K562 (cell line): ENCODE results near the gene EFNA2. TPM values are rescaled to one million over a fixed set of nuclear protein-coding genes. Genes with fewer than 3 reads are reported as not detected.

ENCODE experiments used
- DPF2 ChIP-seq: fragments of 450-650 bp; IDR thresholded peaks from 2 replicates; pipeline ENCODE4 v1.6.1; 2016
- EZH2 ChIP-seq: IDR thresholded peaks from 2 replicates; pipeline ENCODE4 v1.6.1; 2012; ENCODE audit warnings: low read depth, mild to moderate bottlenecking, inconsistent platforms, low read length, borderline replicate concordance
- LEF1 ChIP-seq: fragments of 450-650 bp; IDR thresholded peaks from 2 replicates; pipeline ENCODE4 v1.6.1; 2016; ENCODE audit warnings: mild to moderate bottlenecking
- MEIS2 ChIP-seq: fragments of 450-650 bp; IDR thresholded peaks from 2 replicates; pipeline ENCODE4 v1.6.1; 2014; ENCODE audit warnings: mild to moderate bottlenecking; ENCODE audit not compliant: partially characterized antibody
- RBBP5 ChIP-seq: fragments of 200-600 bp; sonication (generic); IDR thresholded peaks from 2 replicates; pipeline ENCODE4 v1.6.1; 2012; ENCODE audit warnings: borderline replicate concordance, mild to moderate bottlenecking, low read length, control low read depth, inconsistent platforms; ENCODE audit not compliant: insufficient read depth, poor library complexity, severe bottlenecking
- XRCC5 ChIP-seq: fragments of 200-400 bp; formaldehyde crosslinking; IDR thresholded peaks from 2 replicates; pipeline ENCODE4 v1.6.1; 2017; ENCODE audit warnings: low read depth, mild to moderate bottlenecking, low read length
- ZBTB40 ChIP-seq, 2 experiments: fragments of 450-650 bp in 1 of 2; sonication (generic) in 1 of 2; formaldehyde crosslinking in 1 of 2; IDR thresholded peaks; 2 replicates each; pipeline versions ENCODE4 v1.7.1 to v1.9.0; 2016 to 2022; ENCODE audit warnings: inconsistent platforms in 1 of 2, mild to moderate bottlenecking in 1 of 2, missing genetic modification reagents in 1 of 2
- ZBTB8A ChIP-seq: fragments of 450-650 bp; IDR thresholded peaks from 2 replicates; pipeline ENCODE4 v1.6.1; 2018; ENCODE audit warnings: mild to moderate bottlenecking, moderate library complexity; ENCODE audit not compliant: partially characterized antibody
- polyA plus RNA-seq, 8 experiments: library from polyadenylated mRNA; depleted of rRNA in 4 of 8; stranded (reverse) in 5 of 8; unstranded in 3 of 8; fragments of >200 nt; fragmentation: Nextera tagmentation in 2 of 8; fragmentation: Illumina TruSeq in 1 of 8; extraction: Ambion mirVana in 2 of 8; extraction: Trizol in 1 of 8; gene quantifications; 2 replicates each; pipeline versions ENCODE4 v1.2.1 to v1.2.3, GENCODE V29; 2011 to 2014; ENCODE audit warnings: inconsistent platforms in 1 of 8, missing spikeins in 1 of 8
- total RNA-seq, 7 experiments: library from RNA; depleted of rRNA in 6 of 7; stranded (reverse); fragments of >200 nt in 6 of 7; fragmentation: Illumina TruSeq in 2 of 7; extraction: Trizol in 2 of 7; gene quantifications; 2 replicates each; pipeline versions ENCODE4 v1.2.1 to v1.2.3, GENCODE V29; 2011 to 2021; ENCODE audit warnings: low replicate concordance in 1 of 7
- TF ChIP-seq, protein P1 (sequence below): IDR thresholded peaks from 3 replicates; pipeline ENCODE4 v1.6.1; 2011; ENCODE audit warnings: borderline replicate concordance, mild to moderate bottlenecking, moderate library complexity; ENCODE audit not compliant: insufficient read length; ENCODE audit errors: extremely low read depth
- TF ChIP-seq, protein P2 (sequence below): sonication (generic); formaldehyde crosslinking; IDR thresholded peaks from 2 replicates; pipeline ENCODE4 v1.4.0; 2020; ENCODE audit warnings: mild to moderate bottlenecking, missing genetic modification reagents
- TF ChIP-seq, protein P3 (sequence below): fragments of 250-450 bp; sonication (Bioruptor Pico); IDR thresholded peaks from 2 replicates; pipeline ENCODE4 v1.5.0; 2021

The EFNA2 gene
- total and polyA plus RNA-seq, 9 of the 15 experiments (the other 6 are each of a cell fraction or from before 2014, with no cell fraction given) = 0.11 to 0.44 (median 0.15) TPM; not detected in 6

- TF ChIP-seq, protein P1, sequence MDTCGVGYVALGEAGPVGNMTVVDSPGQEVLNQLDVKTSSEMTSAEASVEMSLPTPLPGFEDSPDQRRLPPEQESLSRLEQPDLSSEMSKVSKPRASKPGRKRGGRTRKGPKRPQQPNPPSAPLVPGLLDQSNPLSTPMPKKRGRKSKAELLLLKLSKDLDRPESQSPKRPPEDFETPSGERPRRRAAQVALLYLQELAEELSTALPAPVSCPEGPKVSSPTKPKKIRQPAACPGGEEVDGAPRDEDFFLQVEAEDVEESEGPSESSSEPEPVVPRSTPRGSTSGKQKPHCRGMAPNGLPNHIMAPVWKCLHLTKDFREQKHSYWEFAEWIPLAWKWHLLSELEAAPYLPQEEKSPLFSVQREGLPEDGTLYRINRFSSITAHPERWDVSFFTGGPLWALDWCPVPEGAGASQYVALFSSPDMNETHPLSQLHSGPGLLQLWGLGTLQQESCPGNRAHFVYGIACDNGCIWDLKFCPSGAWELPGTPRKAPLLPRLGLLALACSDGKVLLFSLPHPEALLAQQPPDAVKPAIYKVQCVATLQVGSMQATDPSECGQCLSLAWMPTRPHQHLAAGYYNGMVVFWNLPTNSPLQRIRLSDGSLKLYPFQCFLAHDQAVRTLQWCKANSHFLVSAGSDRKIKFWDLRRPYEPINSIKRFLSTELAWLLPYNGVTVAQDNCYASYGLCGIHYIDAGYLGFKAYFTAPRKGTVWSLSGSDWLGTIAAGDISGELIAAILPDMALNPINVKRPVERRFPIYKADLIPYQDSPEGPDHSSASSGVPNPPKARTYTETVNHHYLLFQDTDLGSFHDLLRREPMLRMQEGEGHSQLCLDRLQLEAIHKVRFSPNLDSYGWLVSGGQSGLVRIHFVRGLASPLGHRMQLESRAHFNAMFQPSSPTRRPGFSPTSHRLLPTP = no peak
- TF ChIP-seq MEIS2 (peak; percentile 18), DPF2 (no peak), RBBP5 (peak; percentile 96), LEF1 (no peak), ZBTB40 (IDR thresholded peaks at IDR 0.05) (no peak), ZBTB40 (CRISPR knock-in tag; IDR thresholded peaks at IDR 0.05) (no peak), ZBTB8A (no peak), EZH2 (no peak), XRCC5 (0 out of 2 replicates have a peak, but pooled peaks have one; percentile 42)
- TF ChIP-seq, protein P2, sequence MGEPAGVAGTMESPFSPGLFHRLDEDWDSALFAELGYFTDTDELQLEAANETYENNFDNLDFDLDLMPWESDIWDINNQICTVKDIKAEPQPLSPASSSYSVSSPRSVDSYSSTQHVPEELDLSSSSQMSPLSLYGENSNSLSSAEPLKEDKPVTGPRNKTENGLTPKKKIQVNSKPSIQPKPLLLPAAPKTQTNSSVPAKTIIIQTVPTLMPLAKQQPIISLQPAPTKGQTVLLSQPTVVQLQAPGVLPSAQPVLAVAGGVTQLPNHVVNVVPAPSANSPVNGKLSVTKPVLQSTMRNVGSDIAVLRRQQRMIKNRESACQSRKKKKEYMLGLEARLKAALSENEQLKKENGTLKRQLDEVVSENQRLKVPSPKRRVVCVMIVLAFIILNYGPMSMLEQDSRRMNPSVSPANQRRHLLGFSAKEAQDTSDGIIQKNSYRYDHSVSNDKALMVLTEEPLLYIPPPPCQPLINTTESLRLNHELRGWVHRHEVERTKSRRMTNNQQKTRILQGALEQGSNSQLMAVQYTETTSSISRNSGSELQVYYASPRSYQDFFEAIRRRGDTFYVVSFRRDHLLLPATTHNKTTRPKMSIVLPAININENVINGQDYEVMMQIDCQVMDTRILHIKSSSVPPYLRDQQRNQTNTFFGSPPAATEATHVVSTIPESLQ (CRISPR knock-in tag) = no peak
- TF ChIP-seq, protein P3, sequence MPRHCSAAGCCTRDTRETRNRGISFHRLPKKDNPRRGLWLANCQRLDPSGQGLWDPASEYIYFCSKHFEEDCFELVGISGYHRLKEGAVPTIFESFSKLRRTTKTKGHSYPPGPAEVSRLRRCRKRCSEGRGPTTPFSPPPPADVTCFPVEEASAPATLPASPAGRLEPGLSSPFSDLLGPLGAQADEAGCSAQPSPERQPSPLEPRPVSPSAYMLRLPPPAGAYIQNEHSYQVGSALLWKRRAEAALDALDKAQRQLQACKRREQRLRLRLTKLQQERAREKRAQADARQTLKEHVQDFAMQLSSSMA (CRISPR knock-in tag) = peak; percentile 62; the same call in 1 of the 2 replicates
Measured at GRCh38 chr19:1275260-1275975, 10.3 kb upstream of the EFNA2 start, which contains the start of gene FAM174C (continued).
